GM13977 (cell line): ENCODE results near the gene MEF2C.

ENCODE experiments used
- DNase-seq: peaks from one replicate; pipeline ENCODE4 v3.0.0; 2012; ENCODE audit warnings: low spot score
- CTCF ChIP-seq: IDR thresholded peaks from 2 replicates; pipeline ENCODE4 v1.5.1; 2012; ENCODE audit warnings: mild to moderate bottlenecking, control low read depth; ENCODE audit not compliant: insufficient read depth; ENCODE audit errors: extremely low read depth, missing control alignments
- in situ Hi-C: fragments of 300-500 bp; cut with MboI; formaldehyde crosslinking; loops from one replicate; pipeline ENCODE4 v1.12.0; 2022; ENCODE audit warnings: low sequenced_read_pairs, low pct_unique_long_range_greater_than_20kb, mixed read lengths, inconsistent platforms; ENCODE audit not compliant: unreplicated experiment

Gene MEF2C

GRCh38 chr5:88834499-88834898, 48.5 kb downstream of the MEF2C start:
- no peak for DNase-seq
- no peak for TF ChIP-seq CTCF
- in situ Hi-C loops, result loop anchor here (25.0 kb wide), 1 partner anchor 1428 kb away; no protein-coding TSS in a partner anchor

- in situ Hi-C loops, result loop anchor here (25.0 kb wide), 1 partner anchor 1428 kb away; no protein-coding TSS in a partner anchor
- TF ChIP-seq CTCF, result no peak
- DNase-seq, result no peak
These were observed 48.9 kb downstream of the MEF2C start for GRCh38 chr5:88834131-88834462.

DNA sequence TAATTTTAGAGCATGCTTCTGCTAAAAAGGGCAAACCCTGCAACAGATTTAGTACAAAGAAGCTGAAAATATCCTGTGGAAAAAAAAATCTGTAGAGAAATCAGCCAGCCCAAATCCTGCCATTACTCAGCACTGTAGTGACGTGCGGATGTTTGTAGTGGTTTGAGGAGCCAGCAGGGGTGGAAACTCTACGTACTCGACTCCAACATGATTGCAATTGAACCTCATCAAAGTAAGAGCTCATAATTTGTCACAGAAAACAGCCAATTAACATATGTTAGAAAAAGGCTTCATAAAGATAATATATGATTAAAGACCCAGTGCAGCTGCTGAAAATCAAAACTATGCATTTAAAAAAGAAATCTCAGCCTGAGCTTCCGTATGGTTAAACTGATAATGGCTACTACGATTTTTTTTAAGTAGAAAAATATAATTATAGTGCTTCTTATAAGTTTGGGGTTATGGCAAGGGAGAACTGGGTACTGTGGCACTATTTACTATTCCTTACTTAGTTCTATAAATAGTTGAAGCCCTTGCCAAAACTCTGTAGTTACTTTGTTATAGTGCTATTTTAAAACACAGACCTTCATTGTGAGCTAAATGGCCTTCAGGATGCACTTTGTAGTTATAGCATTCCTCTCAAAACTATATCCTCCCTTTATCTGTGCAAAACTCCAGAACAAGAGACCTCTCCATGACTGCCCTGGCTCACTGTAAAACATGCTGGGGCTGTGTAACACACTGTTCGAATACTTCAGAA, 49.4 kb downstream of the MEF2C start:
- in situ Hi-C loops, result loop anchor here (25.0 kb wide), 1 partner anchor 1429 kb away; no protein-coding TSS in a partner anchor
- no peak for TF ChIP-seq CTCF
- DNase-seq, result no peak

DNA sequence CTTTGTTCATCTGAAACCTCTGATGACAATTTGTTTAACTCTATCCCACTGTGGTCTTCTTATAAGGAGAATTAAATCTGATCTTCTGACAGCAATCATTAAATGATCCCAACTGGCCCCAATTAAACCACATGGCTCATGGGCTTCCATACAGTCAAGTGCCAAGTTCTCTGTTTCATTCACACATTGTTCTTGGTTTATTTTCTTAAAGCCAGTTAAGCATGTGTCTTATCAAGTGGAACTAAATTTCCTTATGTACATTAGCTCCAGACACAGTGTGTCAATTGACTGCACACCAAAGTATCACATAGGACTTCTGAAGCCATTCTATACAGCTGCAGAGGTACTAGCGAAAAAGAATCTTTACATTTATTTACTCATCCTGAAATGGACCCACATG, 51.2 kb downstream of the MEF2C start:
- no peak for DNase-seq
- TF ChIP-seq CTCF, result no peak
- in situ Hi-C loops, result loop anchor here (25.0 kb wide), 1 partner anchor 1430 kb away; no protein-coding TSS in a partner anchor

DNA sequence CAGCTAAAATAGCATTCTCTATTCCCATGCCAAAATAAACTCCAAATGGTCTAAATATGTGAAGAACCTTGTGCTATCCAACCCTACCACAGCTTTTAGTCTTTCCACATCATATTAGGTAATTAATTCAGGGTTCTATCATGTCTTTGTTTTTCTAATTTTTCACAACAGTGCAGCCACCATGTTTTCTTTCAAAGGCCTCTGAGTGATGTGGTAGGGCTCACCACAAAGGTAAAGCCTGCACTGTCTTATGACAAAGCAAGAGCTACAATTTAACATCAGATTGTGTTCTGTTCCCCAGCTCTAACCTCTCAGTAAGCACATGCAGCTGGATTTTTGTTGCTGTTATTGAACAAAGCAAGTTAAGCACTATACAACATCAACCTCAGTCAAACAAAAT, 52.4 kb downstream of the MEF2C start:
- in situ Hi-C loops, result loop anchor here (25.0 kb wide), 1 partner anchor 1432 kb away; no protein-coding TSS in a partner anchor
- no peak for TF ChIP-seq CTCF

GRCh38 chr5:88829775-88830174, 53.2 kb downstream of the MEF2C start:
- in situ Hi-C loops, result loop anchor here (10.0 to 25.0 kb wide), 2 partner anchors 95 to 1433 kb away; no protein-coding TSS in a partner anchor
- no peak for DNase-seq
- no peak for TF ChIP-seq CTCF

More for the DNA sequence above, 52.4 kb downstream of the MEF2C start:
- no peak for DNase-seq
